Stimulated activated naive CD8-positive, alpha-beta T cell treated with anti-CD3 and anti-CD28 coated beads, Interleukin-15, Interleukin-2, amounts not matched to agents 100 U/mL and 50 U/mL, for 24 hours (primary cell): Measurements from ENCODE around the gene LDLRAD4.
"Not testable (repeated sequence)": the region's sequence is repeated elsewhere in the genome, so short reads cannot be mapped to it uniquely, and the experiment has no call there.

Experiments
- ATAC-seq: fragments of 150-1000 bp; cut with Tn5 transposase; one replicate; pipeline ENCODE4 v1.10.0; 2021
- DNase-seq: peaks from one replicate; pipeline ENCODE4 v3.0.0; 2021

LDLRAD4 gene

DNA sequence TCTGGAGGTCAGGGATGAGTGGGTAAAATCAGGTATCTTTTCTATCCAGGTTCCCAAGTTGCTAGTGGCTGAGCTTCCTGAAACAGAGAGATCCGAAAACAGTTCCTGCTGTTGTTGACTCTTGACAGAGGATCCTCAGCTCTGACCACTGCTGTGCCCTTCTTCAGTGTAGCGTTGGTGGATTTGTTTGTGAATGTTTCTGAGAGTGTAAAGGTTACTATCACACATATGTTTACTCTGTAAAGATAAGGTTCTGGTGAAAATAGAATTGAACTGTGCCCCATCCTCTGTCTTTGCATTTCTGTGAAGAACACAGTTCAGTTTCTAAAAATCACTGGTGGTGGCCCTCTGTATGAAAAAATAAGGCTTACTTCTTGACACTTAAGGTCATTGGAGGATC lies 119.8 kb downstream of the LDLRAD4 start:
- DNase-seq, result no peak
- no peak for ATAC-seq

GRCh38 chr18:13339653-13340052 lies 121.1 kb downstream of the LDLRAD4 start:
- no peak for ATAC-seq
- DNase-seq, result no peak

DNA sequence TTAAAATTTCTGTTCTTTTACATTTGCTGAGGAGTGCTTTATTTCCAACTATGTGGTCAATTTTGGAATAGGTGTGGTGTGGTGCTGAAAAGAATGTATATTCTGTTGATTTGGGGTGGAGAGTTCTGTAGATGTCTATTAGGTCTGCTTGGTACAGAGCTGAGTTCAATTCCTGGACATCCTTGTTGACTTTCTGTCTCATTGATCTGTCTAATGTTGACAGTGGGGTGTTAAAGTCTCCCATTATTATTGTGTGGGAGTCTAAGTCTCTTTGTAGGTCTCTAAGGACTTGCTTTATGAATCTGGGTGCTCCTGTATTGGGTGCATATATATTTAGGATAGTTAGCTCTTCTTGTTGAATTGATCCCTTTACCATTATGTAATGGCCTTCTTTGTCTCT lies 127.9 kb downstream of the LDLRAD4 start:
- not testable (repeated sequence) for ATAC-seq, DNase-seq

DNA sequence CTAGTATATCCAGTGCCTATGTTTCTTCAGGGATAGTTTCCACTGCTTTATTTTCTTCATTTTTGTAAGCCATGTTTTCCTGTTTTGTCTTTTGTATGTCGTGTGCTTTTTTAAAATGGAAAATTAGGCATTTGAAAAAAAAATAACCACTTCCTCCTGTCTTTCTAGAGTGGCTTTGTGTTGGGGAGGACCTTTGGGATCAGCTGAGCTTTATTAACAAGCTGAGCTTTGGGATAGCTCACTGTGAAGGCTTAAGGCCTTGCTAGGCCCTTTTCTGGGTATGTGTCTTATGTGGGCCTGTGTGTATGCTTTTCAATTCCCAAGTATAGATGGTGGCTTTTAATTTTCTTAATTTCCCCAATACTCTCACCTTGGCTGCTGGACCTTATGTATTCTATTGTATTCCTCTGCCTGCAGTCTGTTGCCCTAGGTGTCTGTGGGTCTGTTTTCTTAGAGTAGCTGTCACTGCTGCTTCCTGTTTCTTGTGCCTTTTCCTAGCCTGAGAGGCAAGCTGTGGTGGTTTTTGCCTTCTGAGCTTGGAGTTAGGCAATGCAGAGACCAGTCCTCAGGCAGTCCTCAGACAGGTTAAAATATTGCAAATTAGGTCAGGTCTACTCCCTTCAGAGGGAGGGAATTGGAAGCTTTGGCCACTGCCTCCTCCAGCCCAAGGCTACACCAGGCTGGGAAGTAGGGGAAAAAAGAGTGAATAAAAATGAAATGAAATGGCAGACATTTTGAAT lies 134.7 kb downstream of the LDLRAD4 start:
- DNase-seq (no peak), ATAC-seq (no peak)

GRCh38 chr18:13354402-13354801 lies 135.8 kb downstream of the LDLRAD4 start:
- ATAC-seq, result peak; percentile 40
- no peak for DNase-seq

- ATAC-seq, result no peak
- DNase-seq, result no peak
These were observed 137.5 kb downstream of the LDLRAD4 start for GRCh38 chr18:13356032-13356431.

GRCh38 chr18:13357289-13357688 lies 138.7 kb downstream of the LDLRAD4 start:
- DNase-seq (no peak), ATAC-seq (no peak)

- ATAC-seq, result no peak
- no peak for DNase-seq
These were observed 140.7 kb downstream of the LDLRAD4 start for GRCh38 chr18:13359210-13359609.

- no peak for DNase-seq
- no peak for ATAC-seq
These were observed 142.9 kb downstream of the LDLRAD4 start for GRCh38 chr18:13361431-13361830.

DNA sequence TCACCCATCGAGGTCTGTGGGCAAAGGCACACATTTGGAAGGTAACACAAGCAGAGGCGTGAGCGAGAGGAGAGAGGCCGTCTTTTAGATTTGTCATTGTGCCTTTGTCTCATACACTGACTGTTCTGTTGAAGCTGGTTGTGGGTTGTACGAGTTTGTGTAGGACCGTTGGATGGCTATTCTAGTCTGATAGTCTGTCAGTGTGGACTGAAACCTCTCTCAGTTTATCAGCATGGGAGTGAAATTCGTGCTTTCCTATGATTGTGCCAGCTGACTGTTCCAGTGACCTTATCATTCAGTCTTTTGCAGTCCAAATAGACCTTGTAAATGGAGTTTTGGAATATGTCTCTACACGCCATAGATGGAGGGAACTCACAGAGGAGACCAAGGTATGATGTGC lies 143.5 kb downstream of the LDLRAD4 start:
- no peak for ATAC-seq
- no peak for DNase-seq

- ATAC-seq (no peak), DNase-seq (no peak)
These were observed 144.0 kb downstream of the LDLRAD4 start for GRCh38 chr18:13362607-13363006.

DNA sequence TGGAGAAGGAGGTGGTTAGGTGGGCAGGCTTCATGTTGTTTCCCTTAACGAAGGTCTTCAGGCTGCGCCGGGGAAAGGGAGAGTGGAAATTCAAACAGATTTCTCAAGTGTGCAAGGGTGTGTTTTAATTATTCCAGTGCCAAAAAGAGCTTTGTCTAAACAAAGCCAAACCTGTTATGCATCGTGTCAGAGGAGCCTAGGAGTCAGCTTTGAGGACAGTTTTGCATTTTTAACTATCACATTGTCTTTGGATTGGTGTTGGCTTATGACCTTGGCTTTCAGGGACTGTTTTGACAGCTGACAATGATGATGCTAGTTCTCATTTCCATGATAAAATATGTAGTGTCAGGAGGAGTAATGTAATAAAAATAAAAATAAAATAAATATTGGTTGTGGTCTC lies 144.8 kb downstream of the LDLRAD4 start:
- ATAC-seq (no peak), DNase-seq (no peak)

DNA sequence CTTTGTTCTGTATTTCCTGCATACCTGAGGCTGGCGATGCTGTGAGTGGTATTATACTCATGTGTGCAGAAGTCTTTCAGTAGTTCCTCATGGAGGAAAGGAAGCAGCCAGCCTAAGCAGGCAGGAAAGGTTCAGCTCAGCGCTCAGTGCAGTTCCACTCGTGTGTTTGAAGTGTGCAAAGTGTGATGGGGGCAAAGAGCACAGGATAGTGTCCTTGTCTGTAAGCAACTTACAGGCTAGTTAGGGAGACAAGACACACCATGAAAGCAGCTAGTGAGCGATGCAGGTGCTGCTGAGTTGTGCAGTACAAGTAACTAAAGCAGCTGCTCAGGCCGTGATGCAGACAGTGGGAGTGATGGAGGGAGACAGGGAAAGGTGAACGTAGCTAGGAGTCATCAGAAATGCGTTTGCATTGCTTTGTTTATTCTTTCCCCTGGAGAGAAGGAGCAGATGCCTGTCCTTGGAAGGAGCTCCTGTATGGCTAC lies 146.2 kb downstream of the LDLRAD4 start:
- no peak for ATAC-seq
- DNase-seq, result no peak

GRCh38 chr18:13366131-13366530 lies 147.6 kb downstream of the LDLRAD4 start:
- no peak for ATAC-seq
- no peak for DNase-seq

GRCh38 chr18:13366541-13366940 lies 148.0 kb downstream of the LDLRAD4 start:
- DNase-seq (no peak), ATAC-seq (no peak)

GRCh38 chr18:13366962-13367892 lies 148.7 kb downstream of the LDLRAD4 start:
- no peak for DNase-seq
- ATAC-seq, result no peak

- no peak for DNase-seq
- no peak for ATAC-seq
These were observed 149.7 kb downstream of the LDLRAD4 start for GRCh38 chr18:13368080-13368813.

DNA sequence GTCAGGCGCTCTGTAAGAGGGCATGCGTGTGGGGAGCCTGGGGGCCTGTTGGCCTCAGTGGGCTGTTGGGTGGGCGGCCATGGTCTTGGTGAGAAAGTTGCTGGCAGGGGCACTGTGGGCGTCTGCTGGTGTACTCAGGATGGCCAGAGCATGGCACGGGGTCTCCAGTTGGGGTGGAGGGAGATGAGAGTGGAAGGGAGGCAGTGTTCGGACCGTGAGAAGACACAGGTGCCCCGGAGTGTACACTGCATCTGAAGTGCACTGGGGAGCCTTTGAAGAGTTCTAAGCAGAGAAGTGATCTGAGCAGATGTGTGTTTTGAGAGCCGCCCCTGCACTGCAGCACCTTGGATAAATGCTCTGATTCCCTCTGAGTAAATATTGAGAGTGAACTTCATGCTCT lies 150.8 kb downstream of the LDLRAD4 start:
- ATAC-seq, result no peak
- no peak for DNase-seq

GRCh38 chr18:13369756-13370510 lies 151.4 kb downstream of the LDLRAD4 start:
- ATAC-seq, result no peak
- DNase-seq, result no peak

DNA sequence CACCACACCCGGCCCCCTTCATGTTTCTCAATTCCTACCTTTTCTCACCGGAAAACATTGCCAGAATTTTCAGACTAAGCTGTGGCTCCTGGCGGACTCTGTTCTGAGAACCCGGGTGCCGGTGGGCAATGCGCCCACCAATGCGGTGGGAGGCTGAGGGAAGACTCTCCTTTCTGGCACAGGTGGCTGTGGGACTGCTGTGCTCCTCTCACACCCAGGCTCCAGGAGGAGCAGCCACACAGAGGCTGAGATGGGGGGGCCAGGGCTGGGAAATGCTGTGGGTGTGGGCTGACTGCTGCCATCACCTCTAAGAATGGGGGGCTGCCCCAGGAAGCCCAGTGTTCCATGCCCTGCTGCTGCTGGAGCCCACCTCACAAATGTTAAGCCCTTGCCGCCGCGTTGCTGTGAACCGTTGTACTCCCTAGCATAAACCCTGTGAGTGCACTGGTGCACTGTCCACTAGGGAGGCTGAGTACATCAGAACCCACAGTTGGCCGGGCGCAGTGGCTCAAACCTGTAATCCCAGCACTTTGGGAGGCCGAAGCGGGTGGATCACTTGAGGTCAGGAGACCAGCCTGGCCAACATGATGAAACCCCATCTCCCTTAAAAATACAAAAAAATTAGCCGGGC lies 152.6 kb downstream of the LDLRAD4 start:
- ATAC-seq (no peak), DNase-seq (no peak)

DNA sequence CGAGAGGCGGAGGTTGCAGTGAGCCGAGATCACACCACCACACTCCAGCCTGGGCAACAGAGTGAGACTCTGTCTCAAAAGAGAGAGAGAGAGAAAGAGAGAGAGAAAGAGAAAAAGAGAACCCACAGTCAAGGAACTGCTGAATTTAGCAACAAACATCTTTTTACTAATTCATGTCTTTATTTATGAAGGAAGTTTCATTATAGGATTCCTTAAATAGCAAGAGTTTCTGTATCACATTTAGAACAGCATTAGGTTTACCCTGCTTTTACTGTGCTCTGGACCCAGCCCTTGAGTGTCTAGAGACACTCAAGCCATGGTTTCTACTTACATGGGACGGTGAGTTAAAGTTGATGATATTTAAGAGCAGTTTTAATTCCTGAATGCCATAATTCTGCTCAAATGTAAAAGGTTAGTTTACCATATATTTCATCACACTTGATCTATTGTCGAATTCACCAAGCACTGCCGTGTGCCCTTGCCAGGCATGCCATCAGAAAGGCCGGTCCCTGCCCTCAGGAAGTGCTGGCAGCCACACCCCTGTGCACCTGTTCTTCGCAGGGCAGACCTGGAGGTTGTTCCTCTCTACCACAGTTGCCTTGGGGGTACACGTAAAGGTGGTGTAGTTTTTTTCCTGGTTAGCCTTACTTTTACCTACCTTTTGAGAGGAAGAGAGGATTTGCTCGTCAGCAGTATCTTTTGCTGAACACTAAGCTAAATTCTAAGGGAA lies 153.3 kb downstream of the LDLRAD4 start:
- ATAC-seq, result no peak
- no peak for DNase-seq
